SIG-M5 treated with dmso at 0.1 percent for 504 hours (cell line): ENCODE data around the gene RAB40A.
A peak's percentile ranks its signal among the peaks of the same experiment; 100 is the strongest.
"Not testable (repeated sequence)": the region's sequence is repeated elsewhere in the genome, so short reads cannot be mapped to it uniquely, and the experiment has no call there.

Experiments used
- DNase-seq: peaks from one replicate; lab custom pipeline; 2025; ENCODE audit not compliant: unreplicated experiment; lab: John Stamatoyannopoulos, UW

Gene RAB40A

DNA sequence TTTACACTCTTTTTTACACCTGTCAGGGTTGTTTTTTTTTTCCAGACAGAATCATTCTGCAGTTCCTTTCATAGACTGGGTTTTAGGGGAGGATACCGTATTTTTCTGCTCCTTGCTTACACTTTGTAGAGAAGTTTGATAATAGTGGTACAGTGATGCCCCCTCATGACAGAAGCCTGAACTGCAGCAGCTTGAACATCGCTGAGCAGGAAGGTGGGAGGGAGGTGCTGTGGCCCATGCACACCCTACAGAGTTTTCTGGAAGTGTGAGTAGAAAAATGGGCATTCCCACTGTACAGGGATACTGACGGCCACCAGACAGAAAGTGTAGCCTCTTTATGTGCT, 54.5 kb downstream of the RAB40A start:
- peak; percentile 62 for DNase-seq

DNA sequence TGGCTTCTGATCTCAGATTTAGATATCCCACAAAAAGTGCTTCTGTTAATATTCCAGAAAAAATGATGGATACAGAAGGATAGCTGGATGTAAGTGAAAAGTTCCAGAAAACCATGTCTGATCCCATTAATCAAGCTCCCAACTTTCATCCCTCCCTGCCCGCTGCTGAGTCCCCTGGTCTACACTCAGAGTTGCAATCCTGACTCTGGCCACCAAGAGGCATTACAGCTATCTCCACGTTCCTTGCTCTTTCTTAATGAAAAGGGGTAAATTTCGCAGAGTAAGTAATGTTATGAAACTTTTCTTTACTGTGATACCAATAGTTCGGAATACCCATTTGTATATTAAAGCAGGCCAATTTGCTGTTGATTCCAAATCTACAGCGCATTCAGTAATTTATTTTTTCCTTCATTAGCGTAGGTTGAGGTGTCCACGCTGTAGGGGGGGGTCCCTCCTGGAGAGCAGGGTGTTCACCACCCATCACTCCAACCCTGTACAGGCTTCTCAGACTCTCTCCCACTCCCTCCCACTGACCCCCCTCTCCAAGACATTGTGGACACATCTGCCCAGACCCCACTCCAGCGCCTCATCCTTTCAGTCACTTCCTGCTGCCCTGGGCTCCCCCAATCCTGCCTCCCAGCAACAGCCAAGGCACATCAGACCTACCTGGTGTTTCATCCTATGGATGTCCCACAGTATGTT, 55.1 kb downstream of the RAB40A start:
- DNase-seq = peak; percentile 27

DNA sequence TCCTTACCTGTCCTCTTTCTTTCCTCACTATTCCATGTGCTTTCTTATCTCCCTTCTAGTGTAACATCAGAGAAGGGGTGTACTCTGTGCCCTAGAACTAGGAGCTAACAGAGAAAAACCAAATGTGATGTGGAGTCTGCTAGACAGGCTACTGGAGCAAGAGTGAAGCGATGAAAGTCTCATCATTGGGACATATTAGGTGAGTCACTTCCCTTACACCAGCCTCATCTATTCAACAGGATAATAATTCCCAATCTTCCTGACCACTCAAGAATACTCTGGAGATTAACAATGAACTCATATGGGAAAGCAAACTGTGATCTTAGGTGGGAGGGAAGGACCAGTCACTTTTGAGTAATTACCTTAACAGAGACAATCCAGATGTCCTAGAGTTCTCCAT, 58.1 kb downstream of the RAB40A start:
- DNase-seq = no peak

DNA sequence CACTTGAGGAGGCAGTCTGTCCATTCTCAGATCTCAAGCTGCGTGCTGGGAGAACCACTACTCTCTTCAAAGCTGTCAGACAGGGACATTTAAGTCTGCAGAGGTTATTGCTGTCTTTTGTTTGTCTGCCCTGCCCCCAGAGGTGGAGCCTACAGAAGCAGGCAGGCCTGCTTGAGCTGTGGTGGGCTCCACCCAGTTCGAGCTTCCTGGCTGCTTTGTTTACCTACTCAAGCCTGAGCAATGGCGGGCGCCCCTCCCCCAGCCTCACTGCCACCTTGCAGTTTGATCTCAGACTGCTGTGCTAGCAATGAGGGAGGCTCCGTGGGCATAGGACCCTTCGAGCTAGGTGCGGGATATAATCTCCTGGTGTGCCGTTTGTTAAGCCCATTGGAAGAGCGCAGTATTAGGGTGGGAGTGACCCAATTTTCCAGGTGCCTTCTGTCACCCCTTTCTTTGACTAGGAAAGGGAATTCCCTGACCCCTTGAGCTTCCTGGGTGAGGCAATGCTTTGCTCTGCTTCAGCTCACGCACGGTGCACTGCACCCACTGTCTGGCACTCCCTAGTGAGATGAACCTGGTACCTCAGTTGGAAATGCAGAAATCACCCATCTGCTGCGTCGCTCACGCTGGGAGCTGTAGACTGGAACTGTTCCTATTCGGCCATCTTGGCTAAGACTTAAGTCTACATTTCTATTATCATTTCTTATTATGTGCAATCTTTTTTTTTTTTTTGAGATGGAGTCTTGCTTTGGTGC, 59.1 kb downstream of the RAB40A start:
- not testable (repeated sequence) for DNase-seq

DNA sequence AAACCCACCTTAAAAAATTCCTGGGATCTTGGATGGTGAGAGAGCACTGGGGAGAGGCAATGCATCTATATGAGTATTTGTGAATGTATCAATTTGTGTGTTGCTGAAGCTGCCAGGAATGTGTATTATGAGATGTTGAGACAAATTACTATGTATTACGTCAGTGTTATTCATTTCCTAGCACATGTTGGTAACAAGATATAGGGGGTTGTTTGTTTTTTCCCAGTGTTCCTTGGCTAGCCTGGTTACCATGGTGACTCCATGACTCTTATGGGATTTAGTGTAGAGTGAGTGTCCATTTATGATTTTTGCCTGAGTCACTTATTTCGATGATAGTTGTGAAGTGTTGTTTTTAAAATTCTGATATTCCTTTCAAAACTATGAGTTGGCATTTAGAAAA, 65.6 kb downstream of the RAB40A start:
- DNase-seq = no peak
